HCT116 (cell line): ENCODE results near the gene TTC19. TPM values are rescaled to one million over a fixed set of nuclear protein-coding genes. Genes with fewer than 3 reads are reported as not detected.

Source experiments
- ATAC-seq: fragments of 200-7000 bp; cut with Tn5 transposase; 2 replicates; pipeline ENCODE4 v1.9.1; 2020; ENCODE audit warnings: mild to moderate bottlenecking, moderate library complexity
- BruUV-seq: library from RNA; stranded (reverse); fragments of 400-500 nt; replicated peaks from 2 replicates; lab custom pipeline; 2021; lab: Mats Ljungman, UMichigan
- CTCF ChIA-PET: fragments of 300-600 bp; sonication (Branson Sonifier 250); formaldehyde crosslinking; loops from one replicate; lab custom pipeline; 2021; ENCODE audit warnings: antibody characterized with exemption; lab: Charles Lee
- POLR2A ChIA-PET: fragments of 300-600, 350-600 bp; sonication (Branson Sonifier 250); formaldehyde crosslinking; loops from one replicate; lab custom pipeline; 2021; ENCODE audit warnings: antibody characterized with exemption; lab: Charles Lee
- RAD21 ChIA-PET, 2 experiments: fragments of 300-600 bp; sonication (Branson Sonifier 250); formaldehyde crosslinking; loops; one replicate each; lab custom pipeline; 2023; ENCODE audit warnings: low total read pairs in 2 of 2; ENCODE audit not compliant: uncharacterized antibody in 2 of 2, unreplicated experiment in 2 of 2, low non-redundant PET in 1 of 2; lab: Charles Lee
- DNase-seq: peaks from one replicate; pipeline ENCODE4 v3.0.0-alpha.2; 2010; ENCODE audit warnings: low read depth, low spot score
- H2AFZ ChIP-seq: fragments of 200-600 bp; shearing (Covaris generic), sonication (generic); 2 replicates; pipeline ENCODE4 v1.6.1; 2017; ENCODE audit warnings: low read depth, mixed run types, mixed read lengths, antibody characterized with exemption, low read length; ENCODE audit not compliant: poor library complexity, severe bottlenecking
- H3K27ac ChIP-seq: 2 replicates; pipeline ENCODE4 v1.5.1; 2012; ENCODE audit warnings: low read depth, low read length
- H3K27me3 ChIP-seq: fragments of 200-600 bp; sonication (generic); 2 replicates; pipeline ENCODE4 v1.6.1; 2016; ENCODE audit warnings: mixed run types, low read length, mixed read lengths; ENCODE audit not compliant: insufficient read depth
- H3K36me3 ChIP-seq, 2 experiments: fragments of 200-500 bp in 1 of 2; fragments of 200-600 bp in 1 of 2; sonication (Bioruptor generic) in 1 of 2; sonication (generic) in 1 of 2; 2 replicates each; pipeline versions ENCODE4 v1.5.1 to v1.6.1; 2014 to 2016; ENCODE audit warnings: low read length in 2 of 2, inconsistent platforms in 1 of 2, mixed read lengths in 1 of 2, mixed run types in 1 of 2; ENCODE audit not compliant: insufficient read depth in 2 of 2, control insufficient read depth in 1 of 2
- H3K4me1 ChIP-seq, 2 experiments: fragments of 200-600 bp in 1 of 2; sonication (generic) in 1 of 2; 2 replicates each; pipeline versions ENCODE4 v1.5.1 to v1.6.1; 2012 to 2017; ENCODE audit warnings: low read length in 2 of 2, inconsistent platforms in 1 of 2, mild to moderate bottlenecking in 1 of 2, mixed read lengths in 1 of 2, mixed run types in 1 of 2, moderate library complexity in 1 of 2; ENCODE audit not compliant: insufficient read depth in 2 of 2, control insufficient read depth in 1 of 2
- H3K4me2 ChIP-seq: fragments of 200-600 bp; sonication (generic); 2 replicates; pipeline ENCODE4 v1.6.1; 2017; ENCODE audit warnings: mixed run types, low read length, mixed read lengths
- H3K4me3 ChIP-seq, 2 experiments: fragments of 200-600 bp in 1 of 2; sonication (generic) in 1 of 2; replicated peaks in 1 of 2; 2 replicates each; pipeline ENCODE4 v1.5.1; 2011 to 2016; ENCODE audit warnings: low read length in 2 of 2, control low read depth in 1 of 2, low read depth in 1 of 2, mild to moderate bottlenecking in 1 of 2, mixed read lengths in 1 of 2, mixed run types in 1 of 2
- H3K79me2 ChIP-seq: fragments of 200-600 bp; sonication (generic); 2 replicates; pipeline ENCODE4 v1.6.1; 2017; ENCODE audit warnings: mild to moderate bottlenecking, mixed run types, low read length, moderate library complexity, mixed read lengths; ENCODE audit not compliant: insufficient read depth
- H3K9ac ChIP-seq: fragments of 200-600 bp; sonication (generic); 2 replicates; pipeline ENCODE4 v1.6.1; 2016; ENCODE audit warnings: low read length, mixed read lengths
- H3K9me2 ChIP-seq: fragments of 200-600 bp; sonication (generic), shearing (Covaris generic); 2 replicates; pipeline ENCODE4 v1.6.1; 2017; ENCODE audit warnings: mixed run types, mild to moderate bottlenecking, moderate library complexity; ENCODE audit not compliant: insufficient read depth
- H3K9me3 ChIP-seq, 2 experiments: fragments of 200-500 bp in 1 of 2; fragments of 200-600 bp in 1 of 2; sonication (Bioruptor generic) in 1 of 2; sonication (generic) in 1 of 2; 2 replicates each; pipeline ENCODE4 v1.6.1; 2014 to 2017; ENCODE audit warnings: low read length in 2 of 2, mixed read lengths in 2 of 2, inconsistent platforms in 1 of 2, low read depth in 1 of 2, mild to moderate bottlenecking in 1 of 2, mixed run types in 1 of 2, moderate library complexity in 1 of 2; ENCODE audit not compliant: control insufficient read depth in 1 of 2, insufficient read depth in 1 of 2
- H4K20me1 ChIP-seq: fragments of 200-600 bp; sonication (generic), shearing (Covaris generic); 2 replicates; pipeline ENCODE4 v1.6.1; 2017; ENCODE audit warnings: mixed run types, mild to moderate bottlenecking, moderate library complexity; ENCODE audit not compliant: insufficient read depth
- CBX3 ChIP-seq: IDR thresholded peaks from 2 replicates; pipeline ENCODE4 v1.6.1; 2012; ENCODE audit warnings: low read depth
- ELF1 ChIP-seq: IDR thresholded peaks from 2 replicates; pipeline ENCODE4 v1.6.1; 2012; ENCODE audit warnings: low read depth, borderline replicate concordance
- EZH2 ChIP-seq: fragments of 200-600 bp; sonication (generic); IDR thresholded peaks from 2 replicates; pipeline ENCODE4 v1.6.1; 2017; ENCODE audit warnings: antibody characterized with exemption, mixed run types
- FOSL1 ChIP-seq: IDR thresholded peaks from 2 replicates; pipeline ENCODE4 v1.6.1; 2012; ENCODE audit warnings: low read depth
- JUND ChIP-seq: IDR thresholded peaks from 2 replicates; pipeline ENCODE4 v1.6.1; 2012
- SP1 ChIP-seq: IDR thresholded peaks from 2 replicates; pipeline ENCODE4 v1.6.1; 2012; ENCODE audit warnings: low read depth
- TCF7L2 ChIP-seq: IDR thresholded peaks from 2 replicates; pipeline ENCODE4 v1.7.0; 2011; ENCODE audit warnings: borderline replicate concordance, inconsistent platforms; ENCODE audit not compliant: insufficient read depth, insufficient read length; ENCODE audit errors: extremely low read depth
- intact Hi-C: fragments of 100-400 bp; cut with micrococcal nuclease; formaldehyde crosslinking; loops from 2 replicates; pipeline ENCODE4 v1.10.0; 2022
- total RNA-seq: library from RNA; stranded (reverse); gene quantifications from one replicate; pipeline ENCODE4 v1.2.1, GENCODE V29; 2021; ENCODE audit not compliant: unreplicated experiment
- TF ChIP-seq, protein P1 (sequence below): IDR thresholded peaks from 2 replicates; pipeline ENCODE4 v1.6.1; 2012; ENCODE audit warnings: low read depth

Gene TTC19
- total RNA-seq, 1 experiment from 2014 or later, result 61.3 TPM

DNA sequence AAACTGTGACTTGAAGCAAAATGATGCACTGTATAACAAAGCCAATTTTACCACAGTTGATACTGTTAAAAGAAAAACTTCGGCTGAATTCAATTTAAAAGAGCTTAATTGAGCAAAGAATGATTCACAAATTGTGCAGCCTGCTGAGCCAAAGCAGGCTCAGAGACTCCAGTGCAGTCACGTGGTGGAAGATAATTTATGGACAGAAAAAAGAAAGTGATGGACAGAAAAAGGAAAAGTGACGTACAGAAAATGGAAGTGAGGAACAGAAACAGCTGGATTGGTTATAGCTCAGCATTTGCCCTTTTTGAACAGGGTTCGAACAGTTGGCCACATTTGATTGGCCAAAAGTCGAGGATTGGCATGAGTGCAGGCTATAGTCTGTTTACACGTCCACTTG is 25.8 kb upstream of the TTC19 start:
- H3K79me2 ChIP-seq, result peaks cover 95% of the 10 kb centered on the region
- CTCF ChIA-PET, result no interaction called here
- no TSS peak for BruUV-seq

More for the DNA sequence above, 25.8 kb upstream of the TTC19 start:
- Histone ChIP-seq H3K4me1 (peaks cover 10 to 74% of the 10 kb centered on the region in 2 experiments; a peak in 3 of 4 replicates), H4K20me1 (0 out of 2 replicates have a peak, but pooled peaks cover 3% of the 10 kb centered on the region), H3K4me2 (no peak overlapping the region), H3K9me2 (no peaks in the 10 kb centered on the region), H3K27me3 (no peaks in the 10 kb centered on the region), H3K4me3 (no peak overlapping the region), H3K36me3 (peaks cover 10 to 58% of the 10 kb centered on the region in 2 experiments; a peak in 3 of 4 replicates), H3K27ac (no peak overlapping the region), H3K9me3 (no peaks in the 10 kb centered on the region), H3K9ac (no peak overlapping the region), H2AFZ (no peak overlapping the region)
- RAD21 ChIA-PET, result no interaction called here
- TF ChIP-seq SP1 (no peak), ELF1 (no peak), CBX3 (no peak), FOSL1 (no peak), EZH2 (no peak), JUND (no peak), TCF7L2 (no peak)
- TF ChIP-seq, protein P1, sequence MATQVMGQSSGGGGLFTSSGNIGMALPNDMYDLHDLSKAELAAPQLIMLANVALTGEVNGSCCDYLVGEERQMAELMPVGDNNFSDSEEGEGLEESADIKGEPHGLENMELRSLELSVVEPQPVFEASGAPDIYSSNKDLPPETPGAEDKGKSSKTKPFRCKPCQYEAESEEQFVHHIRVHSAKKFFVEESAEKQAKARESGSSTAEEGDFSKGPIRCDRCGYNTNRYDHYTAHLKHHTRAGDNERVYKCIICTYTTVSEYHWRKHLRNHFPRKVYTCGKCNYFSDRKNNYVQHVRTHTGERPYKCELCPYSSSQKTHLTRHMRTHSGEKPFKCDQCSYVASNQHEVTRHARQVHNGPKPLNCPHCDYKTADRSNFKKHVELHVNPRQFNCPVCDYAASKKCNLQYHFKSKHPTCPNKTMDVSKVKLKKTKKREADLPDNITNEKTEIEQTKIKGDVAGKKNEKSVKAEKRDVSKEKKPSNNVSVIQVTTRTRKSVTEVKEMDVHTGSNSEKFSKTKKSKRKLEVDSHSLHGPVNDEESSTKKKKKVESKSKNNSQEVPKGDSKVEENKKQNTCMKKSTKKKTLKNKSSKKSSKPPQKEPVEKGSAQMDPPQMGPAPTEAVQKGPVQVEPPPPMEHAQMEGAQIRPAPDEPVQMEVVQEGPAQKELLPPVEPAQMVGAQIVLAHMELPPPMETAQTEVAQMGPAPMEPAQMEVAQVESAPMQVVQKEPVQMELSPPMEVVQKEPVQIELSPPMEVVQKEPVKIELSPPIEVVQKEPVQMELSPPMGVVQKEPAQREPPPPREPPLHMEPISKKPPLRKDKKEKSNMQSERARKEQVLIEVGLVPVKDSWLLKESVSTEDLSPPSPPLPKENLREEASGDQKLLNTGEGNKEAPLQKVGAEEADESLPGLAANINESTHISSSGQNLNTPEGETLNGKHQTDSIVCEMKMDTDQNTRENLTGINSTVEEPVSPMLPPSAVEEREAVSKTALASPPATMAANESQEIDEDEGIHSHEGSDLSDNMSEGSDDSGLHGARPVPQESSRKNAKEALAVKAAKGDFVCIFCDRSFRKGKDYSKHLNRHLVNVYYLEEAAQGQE, result no peak
- POLR2A ChIA-PET, result interaction anchor here (0.8 kb wide), 1 partner anchor 13 kb away, joined by 3 read pairs; no protein-coding TSS in a partner anchor
- DNase-seq (no peak), ATAC-seq (no peak)
- intact Hi-C loops, result no loop called here
